Ovary (tissue), 9 donors: ENCODE results near the gene OTX1. TPM values are rescaled to one million over a fixed set of nuclear protein-coding genes. Genes with fewer than 3 reads are reported as not detected.

ENCODE experiments used
- DNase-seq, 5 donors: peaks; one replicate each; pipeline ENCODE4 v3.0.0-alpha.2; 2019 to 2020
- H3K27ac ChIP-seq, 2 donors: fragments of 200-600 bp; one replicate each; pipeline versions ENCODE4 v1.5.1 to v1.8.0; 2019 to 2022
- H3K27me3 ChIP-seq: fragments of 200-600 bp; one replicate; pipeline ENCODE4 v1.8.0; 2022
- H3K36me3 ChIP-seq: fragments of 200-600 bp; sonication (generic); one replicate; pipeline ENCODE4 v1.5.1; 2019
- H3K4me1 ChIP-seq: one replicate; pipeline ENCODE4 v1.8.1; 2013; ENCODE audit warnings: mild to moderate bottlenecking, moderate library complexity; ENCODE audit not compliant: insufficient read depth
- H3K4me3 ChIP-seq: fragments of 200-600 bp; sonication (generic); one replicate; pipeline ENCODE4 v1.5.1; 2017
- H3K9me3 ChIP-seq, 2 donors: fragments of 200-600 bp in 1 of 2; sonication (generic) in 1 of 2; one replicate each; pipeline versions ENCODE4 v1.5.1 to v1.8.1; 2013 to 2019; ENCODE audit warnings: mild to moderate bottlenecking in 1 of 2, moderate library complexity in 1 of 2
- CTCF ChIP-seq, 3 donors: fragments of 450-650 bp in 2 of 3; fragments of 200-600 bp in 1 of 3; IDR thresholded peaks; one replicate each; pipeline versions ENCODE4 v1.5.1 to v1.8.0; 2016 to 2022; ENCODE audit warnings: antibody characterized with exemption in 3 of 3, mild to moderate bottlenecking in 1 of 3
- EP300 ChIP-seq: sonication (generic); formaldehyde crosslinking; IDR thresholded peaks from one replicate; pipeline ENCODE4 v1.6.1; 2017; ENCODE audit warnings: antibody characterized with exemption
- POLR2A ChIP-seq: fragments of 450-650 bp; IDR thresholded peaks from one replicate; pipeline ENCODE4 v1.6.1; 2017; ENCODE audit warnings: antibody characterized with exemption, mild to moderate bottlenecking, moderate library complexity
- WGBS, 3 donors: extraction: QIAGEN DNeasy Blood & Tissue Kit in 1 of 3; methylation state at CpG; one replicate each; pipeline versions ENCODE4 v1.1.5 to v1.1.7; 2013 to 2017; 5-methylcytosine and 5-hydroxymethylcytosine counted together
- intact Hi-C, 4 donors: fragments of 100-400 bp; cut with DNase I; formaldehyde crosslinking; loops; one replicate each; pipeline versions ENCODE4 v1.11.0 to v1.15.1; 2022 to 2023
- polyA plus RNA-seq, 2 donors: library from polyadenylated mRNA; stranded (reverse); fragments of 200-250 nt in 1 of 2; fragments of 350-450 nt in 1 of 2; fragmentation: Illumina TruSeq in 1 of 2; extraction: RNeasy Lipid Tissue Mini Kit (QIAGEN cat#74804) in 1 of 2; gene quantifications; one replicate each; pipeline ENCODE4 v1.2.3, GENCODE V29; 2013 to 2014
- total RNA-seq, 7 donors: library from RNA; depleted of rRNA in 2 of 7; stranded (reverse); fragments of >200 nt in 2 of 7; fragmentation: NEBNext Ultra II Directional in 3 of 7; extraction: Animal tissue kit (Norgen Biotek cat#: 25700) in 3 of 7; gene quantifications; one replicate each; pipeline versions ENCODE4 v1.1.0 to v1.2.4, GENCODE V29; 2016 to 2023
- donor health status: DM: no; HTN: no; CAD: no; lungs with moderate emphysema.
- donor health status: DM: no; HTN: no; CAD: no.
- donor health status: Bipolar disorder and iron deficiency.
- donor health status: DM: yes; HTN: yes; CAD: no.
- donor health status: DM: no; HTN: no; CAD: no.
- donor health status: DM: yes; HTN: yes; CAD: no.

The OTX1 gene
- total and polyA plus RNA-seq, 9 donors = 0.04 to 0.92 (median 0.19) TPM; not detected in 3

- no peaks in the 10 kb centered on the region for H3K36me3 ChIP-seq
- H3K27me3 ChIP-seq = no peaks in the 10 kb centered on the region
- intact Hi-C loops = no loop called here
- DNase-seq = no peak
- H3K4me3 ChIP-seq = no peak overlapping the region
- TF ChIP-seq CTCF (IDR thresholded peaks at IDR 0.05) (no peak), EP300 (no peak), POLR2A (no peak)
- WGBS, 3 donors = 12 to 40% (median 21%) methylated on average over 1 of the region's 1 CpG
- no peak overlapping the region for H3K27ac ChIP-seq
- H3K9me3 ChIP-seq = no peaks in the 10 kb centered on the region
- H3K4me1 ChIP-seq = no peaks in the 10 kb centered on the region
Measured at GRCh38 chr2:63096491-63096890, 45.9 kb downstream of the OTX1 start.

GRCh38 chr2:63099032-63099431 is 48.4 kb downstream of the OTX1 start:
- intact Hi-C loops = no loop called here
- Histone ChIP-seq H3K4me3 (no peak overlapping the region), H3K27me3 (no peaks in the 10 kb centered on the region), H3K27ac (no peak overlapping the region), H3K4me1 (no peaks in the 10 kb centered on the region), H3K9me3 (no peaks in the 10 kb centered on the region), H3K36me3 (no peaks in the 10 kb centered on the region)
- TF ChIP-seq EP300 = no peak
- no peak for TF ChIP-seq POLR2A
- no peak for TF ChIP-seq CTCF (IDR thresholded peaks at IDR 0.05)
- 48 to 64% (median 48%) methylated on average over 1 of the region's 1 CpG for WGBS, 3 donors
- DNase-seq = no peak

- TF ChIP-seq CTCF (IDR thresholded peaks at IDR 0.05) (no peak), EP300 (no peak), POLR2A (no peak)
- no peak overlapping the region for H3K4me3 ChIP-seq
- no peak overlapping the region for H3K27ac ChIP-seq
- H3K36me3 ChIP-seq = no peaks in the 10 kb centered on the region
- H3K9me3 ChIP-seq = no peaks in the 10 kb centered on the region
- H3K4me1 ChIP-seq = no peaks in the 10 kb centered on the region
- 86 to 92% (median 91%) methylated on average over 2 of the region's 2 CpGs for WGBS, 3 donors
- no peaks in the 10 kb centered on the region for H3K27me3 ChIP-seq
- DNase-seq = no peak
- intact Hi-C loops = no loop called here
Measured at GRCh38 chr2:63101954-63102353, 51.3 kb downstream of the OTX1 start.

GRCh38 chr2:63104482-63104881 is 53.9 kb downstream of the OTX1 start:
- DNase-seq = no peak
- no peak overlapping the region for H3K4me3 ChIP-seq
- intact Hi-C loops = no loop called here
- H3K9me3 ChIP-seq = no peaks in the 10 kb centered on the region
- H3K27ac ChIP-seq = no peak overlapping the region
- H3K4me1 ChIP-seq = no peaks in the 10 kb centered on the region
- no peaks in the 10 kb centered on the region for H3K27me3 ChIP-seq
- H3K36me3 ChIP-seq = no peaks in the 10 kb centered on the region
- TF ChIP-seq EP300 (no peak), CTCF (IDR thresholded peaks at IDR 0.05) (no peak), POLR2A (no peak)
- WGBS, 3 donors = 95 to 100% (median 97%) methylated on average over 1 of the region's 1 CpG
